ENCODE results near the gene ENDOG.
"Not testable (repeated sequence)": the region's sequence is repeated elsewhere in the genome, so short reads cannot be mapped to it uniquely, and the experiment has no call there.

Gene ENDOG

DNA sequence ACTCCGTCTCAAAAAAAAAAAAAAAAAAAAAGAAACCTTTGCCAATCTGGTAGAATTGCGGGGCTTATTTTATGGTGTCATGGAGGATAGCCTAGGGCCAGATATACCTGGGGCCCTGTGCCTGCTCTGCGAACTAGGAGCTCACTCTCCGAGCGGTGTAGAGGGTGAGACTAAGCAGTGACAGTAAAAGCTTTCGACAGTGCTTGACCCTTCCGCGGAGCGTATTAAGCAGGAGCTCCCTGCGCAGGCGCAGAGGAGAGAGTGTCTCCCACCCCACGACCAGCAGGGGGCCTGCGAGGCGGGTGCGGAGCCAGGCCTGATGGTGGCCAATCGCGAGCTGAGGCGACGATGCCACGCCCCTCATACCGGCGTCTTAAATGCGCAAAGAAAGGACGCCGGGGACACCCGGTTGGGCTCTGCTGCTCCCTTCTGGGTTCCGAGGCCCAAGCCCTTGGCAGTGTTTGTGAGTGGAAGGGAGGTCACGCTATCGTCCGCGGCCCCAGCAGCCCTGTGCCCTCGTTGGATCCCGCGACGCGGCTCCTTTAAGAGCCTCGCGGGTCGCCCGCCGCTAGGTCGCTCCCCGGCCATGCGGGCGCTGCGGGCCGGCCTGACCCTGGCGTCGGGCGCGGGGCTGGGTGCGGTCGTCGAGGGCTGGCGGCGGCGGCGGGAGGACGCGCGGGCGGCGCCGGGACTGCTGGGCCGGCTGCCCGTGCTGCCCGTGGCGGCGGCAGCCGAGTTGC lies at the start of gene ENDOG:
Gene ENDOG, plus strand, starts transcription at position 402 of the 740 bp plus-strand sequence. Its CDS starts 185 bp downstream, at position 587.
- peak; percentile 99 for DNase-seq

DNA sequence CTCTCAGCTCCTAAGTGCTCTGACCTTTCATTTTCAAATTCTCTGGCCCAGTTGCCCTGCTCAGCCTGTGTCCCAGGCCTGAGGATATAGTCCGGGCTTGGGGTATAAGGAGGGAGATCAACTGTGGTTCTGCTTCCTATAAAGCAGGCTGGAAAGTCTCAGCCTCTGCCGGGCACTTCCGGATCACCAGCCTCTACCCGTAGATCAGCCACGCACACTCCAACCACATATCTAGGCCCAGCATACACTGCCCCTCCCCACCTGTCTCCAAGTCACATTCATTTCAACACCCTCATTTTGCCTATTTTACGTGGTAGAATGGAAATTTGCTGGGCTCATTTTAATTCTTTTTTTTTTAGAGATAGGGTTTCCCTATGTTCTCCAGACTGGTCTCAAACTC lies 49.7 kb upstream of the ENDOG start:
- DNase-seq: no peak

- no peak for DNase-seq
These were observed 47.8 kb upstream of the ENDOG start for GRCh38 chr9:128770286-128771030.

GRCh38 chr9:128771094-128771721 lies 47.1 kb upstream of the ENDOG start:
- no peak for DNase-seq

DNA sequence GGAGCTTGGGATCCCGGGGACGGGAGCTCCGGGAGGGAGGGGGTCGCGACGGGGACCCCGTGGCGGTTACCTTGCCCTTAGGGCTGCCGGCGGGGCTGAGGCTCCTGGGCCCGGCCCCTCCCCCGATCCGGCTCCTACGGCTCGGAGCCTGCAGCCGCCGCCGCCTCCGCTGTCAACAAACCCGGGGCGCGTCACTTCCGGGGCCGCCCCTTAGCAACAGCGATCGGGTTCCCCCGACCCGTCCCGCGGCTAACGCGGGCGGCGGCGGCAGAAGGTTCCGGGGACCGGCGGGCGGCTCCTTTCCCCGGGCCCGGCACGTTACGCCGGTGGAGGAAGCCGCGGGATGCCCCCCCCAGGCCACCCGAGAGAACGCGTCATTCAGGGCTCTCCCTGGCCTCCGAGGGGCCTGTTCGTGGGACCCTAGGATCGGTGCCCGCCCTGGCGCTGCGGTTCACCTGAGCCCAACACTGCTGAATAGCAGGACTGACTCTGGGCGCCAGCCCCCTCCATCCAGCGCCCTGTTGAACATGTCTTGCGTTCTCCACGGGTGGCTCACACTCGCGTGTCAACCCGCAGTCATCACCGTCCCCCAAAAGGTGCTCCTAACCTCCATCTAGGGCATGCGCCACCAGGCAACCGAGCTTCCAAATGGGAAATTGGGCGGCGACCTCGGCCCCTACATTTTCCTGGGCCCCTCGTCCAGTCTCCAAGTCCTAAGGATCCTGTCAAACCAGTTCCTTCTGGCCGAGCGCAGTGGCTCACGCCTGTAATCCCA lies 46.4 kb upstream of the ENDOG start, which contains the start of gene ZER1:
Gene ZER1, minus strand, starts transcription at position 183 of the 775 bp plus-strand sequence. CDS start 16,362 bp downstream, outside the sequence.
- DNase-seq: peak; percentile 95

DNA sequence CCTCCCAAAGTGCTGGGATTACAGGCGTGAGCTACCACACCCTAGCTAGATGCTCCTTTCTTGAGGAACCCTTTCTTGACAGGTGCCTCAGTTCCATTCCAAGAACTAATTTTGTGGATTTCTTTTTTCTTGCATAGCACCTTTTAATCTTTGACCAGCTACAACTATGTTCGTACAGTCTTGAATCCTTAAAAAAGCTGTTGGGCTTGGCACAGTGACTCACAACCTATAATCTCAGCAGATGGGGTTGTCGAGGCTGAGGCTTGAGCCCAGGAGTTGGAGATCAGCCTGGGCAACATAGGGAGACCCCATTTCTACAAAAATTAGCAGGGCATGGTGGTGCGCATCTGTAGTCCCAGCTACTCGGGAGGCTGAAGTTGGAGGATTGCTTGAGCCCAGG lies 45.3 kb upstream of the ENDOG start:
- DNase-seq: no peak

DNA sequence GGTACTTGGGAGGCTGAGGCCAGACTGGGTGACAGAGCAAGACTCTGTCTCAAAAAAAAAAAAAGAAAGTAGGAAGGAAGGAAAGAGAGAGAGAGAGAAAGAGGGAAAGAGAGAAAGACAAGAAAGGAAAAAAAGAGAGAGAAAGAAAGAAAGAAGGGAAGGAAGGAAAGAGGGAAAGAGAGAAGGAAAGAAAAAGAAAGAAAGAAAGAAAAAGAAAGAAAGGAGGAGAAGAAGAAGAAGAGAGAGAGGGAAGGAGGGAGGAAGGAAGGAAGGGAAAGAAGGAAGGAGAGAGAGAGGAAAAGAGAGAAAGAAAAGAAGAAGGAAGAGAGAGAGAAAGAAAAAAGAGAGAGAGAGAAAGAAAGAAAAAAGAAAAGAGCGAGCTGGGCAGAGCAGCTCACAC lies 43.5 kb upstream of the ENDOG start:
- DNase-seq: no peak

GRCh38 chr9:128780093-128780492 lies 38.2 kb upstream of the ENDOG start:
- not testable (repeated sequence) for DNase-seq

DNA sequence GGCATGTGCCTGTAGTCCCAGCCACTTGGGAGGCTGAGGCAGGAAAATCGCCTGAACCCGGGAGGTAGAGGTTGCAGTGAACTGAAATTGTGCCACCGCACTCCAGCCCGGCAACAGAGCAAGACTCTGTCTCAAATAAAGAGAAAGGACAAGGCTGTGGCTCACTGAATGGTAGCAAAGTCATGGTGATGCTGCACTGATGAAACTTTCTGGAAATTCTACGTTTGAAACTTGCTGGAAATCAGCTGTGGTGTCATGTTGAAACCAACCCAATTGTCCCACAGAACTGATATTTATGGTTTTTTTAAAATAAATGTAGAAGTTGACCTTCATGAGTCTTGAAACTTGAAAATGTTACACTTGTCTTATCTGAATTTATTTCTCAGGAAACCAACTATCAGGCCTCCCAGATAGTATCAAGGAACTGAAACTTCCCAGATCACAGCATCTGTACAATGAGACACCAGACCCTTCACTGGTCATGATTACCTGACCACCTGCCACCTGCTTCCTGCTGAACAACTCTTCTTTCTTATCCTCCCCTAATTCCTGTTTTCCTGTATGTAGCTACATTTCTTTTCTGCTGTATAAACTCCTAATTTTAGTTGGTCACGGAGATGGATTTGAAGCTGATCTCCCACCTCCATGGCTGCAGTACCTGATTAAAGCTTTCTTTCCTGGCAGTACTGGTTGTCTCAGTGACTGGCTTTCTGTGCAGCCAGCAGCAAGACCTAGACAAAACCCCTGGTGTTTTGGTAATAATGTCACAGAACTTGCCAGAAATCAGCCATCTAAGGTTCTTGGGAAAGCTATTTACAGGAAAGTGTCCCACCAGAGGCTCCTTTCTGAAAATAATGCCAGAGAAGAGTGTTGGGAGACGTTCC lies 36.9 kb upstream of the ENDOG start:
- no peak for DNase-seq

DNA sequence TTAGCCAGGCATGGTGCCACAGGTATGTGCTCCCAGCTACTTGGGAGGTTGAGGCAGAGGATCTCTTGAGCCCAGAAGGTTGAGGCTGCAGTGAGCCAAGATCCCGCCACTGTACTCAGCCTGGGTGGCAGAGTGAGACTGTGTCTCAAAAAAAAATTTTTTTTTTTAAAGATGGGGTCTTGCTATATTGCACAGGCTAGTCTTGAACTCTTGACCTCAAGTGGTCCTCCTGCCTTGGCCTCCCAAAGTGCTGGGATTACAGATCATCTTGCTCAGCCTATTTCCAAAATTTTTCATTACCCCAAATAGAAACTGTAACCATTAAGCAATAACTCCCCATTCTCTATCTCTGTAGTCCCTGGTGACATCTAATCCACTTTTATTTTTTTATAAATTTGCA lies 35.6 kb upstream of the ENDOG start:
- DNase-seq: no peak

DNA sequence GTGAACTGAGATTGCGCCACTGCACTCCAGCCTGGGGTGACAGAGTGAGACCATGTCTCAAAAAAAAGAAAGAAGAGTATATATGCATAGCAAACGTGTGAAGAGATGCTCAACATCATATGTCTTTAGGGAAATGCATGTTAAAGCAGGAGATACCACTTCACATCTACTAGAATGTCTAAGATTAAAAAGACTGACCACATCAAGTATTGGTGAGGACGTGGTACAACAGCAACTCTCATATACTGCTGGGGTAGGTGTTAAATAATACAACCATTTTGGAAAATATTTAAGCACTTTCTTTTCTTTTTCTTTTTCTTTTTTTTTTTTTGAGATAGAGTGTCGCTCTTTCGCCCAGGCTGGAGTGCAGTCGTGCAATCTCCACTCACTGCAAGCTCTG lies 32.9 kb upstream of the ENDOG start:
- DNase-seq: no peak

- peak; percentile 91 for DNase-seq
These were observed 31.4 kb upstream of the ENDOG start, which contains the start of gene TBC1D13 for GRCh38 chr9:128786681-128787601. TBC1D13 (plus strand) TSS chr9:128787253; CDS start chr9:128787354, 101 bp downstream.

GRCh38 chr9:128787659-128788058 lies 30.6 kb upstream of the ENDOG start:
- DNase-seq: no peak

DNA sequence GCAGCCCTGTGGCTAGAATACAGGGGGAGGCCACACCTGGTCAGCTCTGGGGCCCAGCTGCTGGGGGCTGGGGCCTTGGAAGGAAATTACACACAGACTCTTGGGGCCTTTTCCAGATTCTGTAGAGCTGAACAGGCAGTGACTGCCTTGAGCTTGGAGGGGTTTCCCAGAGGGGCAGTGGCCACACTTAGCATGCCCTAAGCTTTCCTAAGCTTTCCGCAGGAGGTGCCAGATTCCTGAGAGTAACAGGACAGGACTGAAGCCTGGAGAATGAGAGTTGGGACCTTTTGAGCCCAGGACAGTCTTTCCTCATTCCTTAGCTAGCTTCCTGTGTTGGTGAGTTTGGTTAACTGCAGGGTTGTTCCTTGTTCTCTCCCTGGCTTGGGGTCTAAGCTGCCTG lies 29.9 kb upstream of the ENDOG start:
- DNase-seq: no peak

DNA sequence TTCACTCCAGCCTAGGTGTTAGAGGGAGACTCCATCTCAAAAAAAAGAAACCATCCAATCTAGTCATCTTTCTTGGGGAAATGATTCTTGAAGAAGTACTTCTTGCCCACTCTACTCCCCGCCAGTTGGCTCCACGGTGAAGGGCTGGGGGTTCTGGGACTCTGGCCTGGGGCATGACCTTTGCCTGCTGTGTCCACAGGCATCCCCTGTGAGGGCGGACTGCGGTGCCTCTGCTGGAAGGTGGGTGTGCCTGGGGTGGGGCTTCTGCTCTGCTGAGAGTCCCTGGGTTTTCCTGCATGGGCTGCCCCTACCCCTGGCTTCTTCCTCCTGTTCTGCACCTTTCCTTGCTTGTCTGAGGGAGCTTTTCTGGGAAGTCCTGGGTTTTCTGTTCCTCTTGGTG lies 27.8 kb upstream of the ENDOG start:
- DNase-seq: no peak

GRCh38 chr9:128792134-128792533 lies 26.2 kb upstream of the ENDOG start:
- DNase-seq: no peak

GRCh38 chr9:128792978-128793686 lies 25.2 kb upstream of the ENDOG start:
- no peak for DNase-seq

GRCh38 chr9:128794961-128795360 lies 23.3 kb upstream of the ENDOG start:
- DNase-seq: not testable (repeated sequence)

GRCh38 chr9:128798896-128799295 lies 19.4 kb upstream of the ENDOG start:
- no peak for DNase-seq

GRCh38 chr9:128800061-128800460 lies 18.2 kb upstream of the ENDOG start:
- DNase-seq: no peak

Data from activated CD4-positive, CD25-positive, alpha-beta regulatory T cell treated with anti-CD3 and anti-CD28 coated beads, Interleukin-2, amount 50 U/mL, for 72 hours (primary cell).